Islet of Langerhans (tissue), 1 donor: Measurements from ENCODE around the gene NETO2.
"Not testable (repeated sequence)": the region's sequence is repeated elsewhere in the genome, so short reads cannot be mapped to it uniquely, and the experiment has no call there.

Experiments
- FAIRE-seq: peaks from one replicate; lab custom pipeline; 2011; peaks lifted over from hg19 to GRCh38; lab: Jason Lieb, UNC

The NETO2 gene

DNA sequence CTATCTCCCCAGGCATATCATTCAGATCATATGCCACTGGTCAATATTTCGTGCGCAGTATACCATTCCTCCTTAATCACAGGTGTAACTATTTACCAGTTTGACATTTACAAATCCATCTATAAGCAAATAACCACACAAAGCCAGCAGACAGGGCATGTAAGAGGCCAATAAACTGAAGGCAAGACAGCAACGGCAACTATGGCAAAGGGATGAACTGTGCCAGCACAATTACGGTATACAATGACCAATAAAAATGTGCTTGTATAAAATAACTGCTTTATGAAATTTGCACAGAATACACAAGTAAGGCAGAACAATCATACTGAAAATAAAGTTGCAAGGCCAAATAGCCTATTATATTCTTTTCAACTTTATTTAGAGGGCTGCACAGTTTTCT lies 9.2 kb downstream of the NETO2 start:
- no peak for FAIRE-seq

DNA sequence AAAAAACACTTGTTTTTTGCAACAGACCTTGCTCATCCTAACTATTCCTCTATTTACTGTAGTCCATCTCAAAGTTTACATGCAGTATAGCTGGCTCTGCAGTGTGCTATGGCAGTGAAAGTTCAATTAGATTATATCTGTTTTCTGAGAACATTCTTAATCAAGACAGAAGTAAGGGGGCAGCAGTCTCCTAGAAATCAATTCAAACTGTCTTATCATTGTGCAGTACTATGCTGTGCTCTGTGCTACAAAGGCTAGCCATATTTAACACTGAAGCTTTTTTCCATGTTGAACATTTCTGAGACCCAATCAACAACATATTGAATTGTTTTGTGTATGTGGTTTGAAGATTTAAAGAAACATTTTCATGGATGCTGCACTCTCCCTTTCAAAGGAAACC lies 11.4 kb downstream of the NETO2 start:
- no peak for FAIRE-seq

DNA sequence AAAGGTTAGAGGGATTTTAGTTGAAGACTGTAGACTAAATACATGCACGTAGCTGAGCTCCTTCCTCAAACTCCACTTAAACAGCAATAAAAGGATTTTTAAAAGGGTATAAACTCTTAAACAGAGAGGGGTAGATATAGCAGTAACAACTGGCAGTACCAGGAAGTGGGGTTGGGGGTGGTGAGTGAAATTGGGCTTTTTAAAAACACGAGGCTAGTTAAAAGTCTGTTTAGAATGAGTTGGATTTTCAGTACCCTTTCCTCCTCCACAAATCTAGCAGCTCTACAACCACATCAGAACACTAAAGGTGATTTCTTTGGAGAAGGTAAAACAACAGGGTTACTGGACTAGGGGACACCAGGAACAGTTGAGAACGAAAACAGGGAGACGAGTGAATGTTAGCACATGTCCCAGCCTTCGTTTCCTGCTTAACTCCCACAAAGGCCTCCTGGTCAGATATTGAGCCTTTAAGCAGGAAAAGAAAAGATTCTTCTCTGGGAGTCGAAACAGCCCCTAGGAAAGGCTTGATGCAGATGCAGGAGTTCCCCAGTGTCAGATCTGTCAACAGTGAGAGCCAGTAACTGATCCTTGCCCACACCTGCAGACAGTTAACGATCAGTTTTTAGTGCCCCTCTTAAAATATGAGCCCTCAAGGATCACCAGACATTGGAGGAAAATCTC lies 13.8 kb downstream of the NETO2 start:
- no peak for FAIRE-seq

DNA sequence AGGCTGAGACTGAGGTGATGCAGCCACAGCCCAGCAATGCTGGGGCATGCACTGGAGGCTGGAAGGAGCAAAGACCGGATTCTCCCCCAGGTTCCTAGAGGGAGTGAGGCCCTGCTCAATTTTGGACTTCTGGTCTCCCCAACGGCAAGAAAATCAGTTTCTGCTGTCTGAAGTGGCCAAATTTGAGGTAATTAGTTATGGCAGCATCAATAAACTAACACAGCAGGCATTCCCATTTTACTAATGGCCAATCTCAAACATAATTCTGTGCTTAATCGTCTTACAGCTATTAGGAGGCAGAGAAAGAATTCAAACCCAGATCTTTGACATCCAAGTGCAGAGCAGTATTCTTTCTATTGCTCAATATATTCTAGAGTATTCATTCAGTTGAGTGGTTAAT lies 16.2 kb downstream of the NETO2 start:
- FAIRE-seq = no peak

DNA sequence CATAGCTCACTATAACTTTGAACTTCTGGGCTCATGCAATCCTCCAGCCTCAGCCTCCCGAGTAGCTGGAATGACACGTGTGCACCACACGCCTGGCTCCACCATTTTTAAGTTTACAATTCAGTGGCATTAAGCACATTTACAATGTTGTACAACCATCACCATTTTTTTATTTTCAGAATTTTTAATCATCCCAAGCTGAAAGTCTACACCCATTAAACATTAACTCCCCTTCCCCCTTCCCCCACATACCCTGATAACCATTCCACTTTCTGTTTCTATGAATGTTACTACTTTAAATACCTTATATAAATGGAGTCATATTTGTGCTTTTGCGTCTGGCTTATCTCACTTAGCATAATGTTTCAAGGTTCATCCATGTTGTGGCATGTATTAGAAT lies 18.0 kb downstream of the NETO2 start:
- no peak for FAIRE-seq

DNA sequence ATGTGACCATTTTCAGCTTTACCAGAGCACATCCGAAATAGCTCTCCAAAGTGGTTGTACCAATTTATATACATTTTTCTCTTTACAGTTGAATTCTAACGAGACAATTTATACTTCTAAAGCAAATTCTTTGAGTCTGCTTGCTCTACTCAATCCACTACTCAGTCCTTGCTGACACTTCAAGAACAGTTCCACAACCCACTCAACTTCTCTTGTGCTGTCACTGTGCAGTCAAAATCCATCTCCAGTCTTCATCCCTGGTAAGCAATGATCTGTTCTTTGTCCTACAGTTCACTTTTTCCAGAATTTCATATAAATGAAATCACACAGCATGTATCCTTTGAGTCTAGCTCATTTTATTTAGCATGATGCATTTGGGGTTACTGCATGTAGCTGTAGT lies 30.6 kb downstream of the NETO2 start:
- FAIRE-seq = no peak

DNA sequence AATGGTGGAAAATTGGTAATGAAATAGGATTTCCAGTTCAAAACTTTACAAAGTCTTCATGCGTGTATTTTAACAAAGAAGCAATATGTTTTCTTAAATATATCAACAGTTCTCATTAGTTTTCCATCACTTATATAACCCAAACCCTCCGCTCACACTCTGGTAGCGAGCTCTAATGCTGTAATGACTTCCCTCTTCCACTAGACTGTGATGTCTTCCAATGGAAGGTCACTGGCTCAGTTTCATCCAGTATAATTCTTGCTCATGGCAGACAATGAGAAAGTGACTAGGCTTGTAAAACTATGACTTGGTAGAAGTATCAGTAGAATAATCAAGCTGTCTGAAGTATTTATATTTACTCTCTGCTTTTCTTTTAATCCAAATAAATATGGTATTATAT lies 32.8 kb downstream of the NETO2 start:
- FAIRE-seq = no peak

DNA sequence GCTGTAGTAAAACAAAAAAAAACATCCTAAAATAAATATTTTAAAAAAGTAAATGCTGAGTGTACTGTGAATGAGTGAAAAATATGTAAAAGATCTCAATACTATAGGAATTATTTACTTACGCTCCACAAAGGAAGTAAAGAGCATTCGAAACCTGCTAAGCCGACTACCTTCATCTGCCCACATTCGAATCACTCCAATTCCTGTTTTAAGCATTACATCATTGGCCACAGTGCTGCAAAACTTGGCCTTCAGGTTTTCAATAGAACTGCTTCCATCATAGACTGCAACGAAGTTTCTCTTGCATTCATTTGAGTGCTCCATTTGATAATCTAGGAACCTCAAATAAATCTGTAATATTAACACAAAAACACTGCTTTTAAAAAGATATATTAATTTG lies 34.4 kb downstream of the NETO2 start:
- no peak for FAIRE-seq

DNA sequence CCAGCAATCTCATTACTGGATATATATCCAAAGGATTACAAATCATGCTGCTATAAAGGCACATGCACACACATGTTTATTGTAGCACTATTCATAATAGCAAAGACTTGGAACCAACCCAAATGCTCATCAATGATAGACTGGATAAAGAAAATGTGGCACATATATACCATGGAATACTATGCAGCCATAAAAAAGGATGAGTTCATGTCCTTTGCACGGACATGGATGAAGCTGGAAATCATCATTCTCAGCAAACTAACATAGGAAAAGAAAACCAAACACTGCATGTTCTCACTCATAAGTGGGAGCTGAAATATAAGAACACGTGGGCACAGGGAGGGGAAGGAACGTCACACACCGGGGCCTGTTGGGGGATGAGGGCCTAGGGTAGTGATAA lies 40.8 kb downstream of the NETO2 start:
- FAIRE-seq = not testable (repeated sequence)

DNA sequence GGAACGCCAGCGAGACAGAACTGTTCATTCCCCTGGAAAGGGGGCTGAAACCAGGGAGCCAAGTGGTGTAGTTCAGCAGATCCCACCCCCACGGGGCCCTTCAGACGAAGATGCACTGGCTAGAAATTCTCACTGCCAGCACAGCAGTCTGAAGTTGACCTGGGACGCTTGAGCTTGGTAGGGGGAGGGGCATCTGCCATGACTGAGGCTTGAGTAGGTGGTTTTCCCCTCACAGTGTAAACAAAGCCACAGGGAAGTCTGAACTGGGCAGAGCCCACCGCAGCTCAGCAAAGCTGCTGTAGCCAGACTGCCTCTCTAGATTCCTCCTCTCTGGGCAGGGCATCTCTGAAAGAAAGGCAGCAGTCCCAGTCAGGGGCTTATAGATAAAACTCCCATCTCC lies 46.6 kb downstream of the NETO2 start:
- FAIRE-seq = not testable (repeated sequence)

DNA sequence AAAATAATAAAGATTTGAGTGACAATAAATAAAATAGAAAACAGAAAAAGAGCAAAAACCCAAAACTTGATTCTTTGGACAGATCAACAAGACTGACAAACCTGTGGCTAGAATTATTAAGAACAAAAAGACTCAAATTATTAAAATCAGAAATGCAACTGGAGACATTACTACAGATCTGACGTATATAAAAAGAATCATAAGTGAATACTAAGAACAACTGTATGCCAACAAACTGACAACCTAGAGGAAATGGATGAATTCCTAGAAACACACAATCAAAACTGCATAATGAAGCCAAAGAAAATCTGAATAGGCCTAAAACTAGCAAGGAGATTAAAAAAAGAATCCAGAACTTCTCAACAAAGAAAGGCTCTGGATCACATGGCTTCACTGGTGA lies 47.4 kb downstream of the NETO2 start:
- no peak for FAIRE-seq

DNA sequence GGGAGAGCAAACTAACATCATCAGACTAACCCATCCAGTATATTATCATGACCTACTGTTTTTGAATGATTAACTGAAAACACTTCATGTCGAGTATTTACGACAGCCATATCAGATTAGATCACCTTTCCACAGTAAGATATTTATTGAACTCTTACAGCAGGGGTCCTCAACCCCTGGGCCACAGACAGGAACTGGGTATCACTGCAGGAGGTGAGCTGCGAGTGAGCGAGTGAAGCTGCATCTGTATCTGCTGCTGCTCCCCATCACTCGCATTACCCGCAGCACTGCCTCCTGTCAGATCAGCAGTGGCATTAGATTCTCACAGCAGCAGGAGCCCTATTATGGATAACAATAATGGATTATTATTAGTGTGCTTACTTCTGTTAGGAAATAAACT lies 59.5 kb downstream of the NETO2 start:
- FAIRE-seq = no peak

DNA sequence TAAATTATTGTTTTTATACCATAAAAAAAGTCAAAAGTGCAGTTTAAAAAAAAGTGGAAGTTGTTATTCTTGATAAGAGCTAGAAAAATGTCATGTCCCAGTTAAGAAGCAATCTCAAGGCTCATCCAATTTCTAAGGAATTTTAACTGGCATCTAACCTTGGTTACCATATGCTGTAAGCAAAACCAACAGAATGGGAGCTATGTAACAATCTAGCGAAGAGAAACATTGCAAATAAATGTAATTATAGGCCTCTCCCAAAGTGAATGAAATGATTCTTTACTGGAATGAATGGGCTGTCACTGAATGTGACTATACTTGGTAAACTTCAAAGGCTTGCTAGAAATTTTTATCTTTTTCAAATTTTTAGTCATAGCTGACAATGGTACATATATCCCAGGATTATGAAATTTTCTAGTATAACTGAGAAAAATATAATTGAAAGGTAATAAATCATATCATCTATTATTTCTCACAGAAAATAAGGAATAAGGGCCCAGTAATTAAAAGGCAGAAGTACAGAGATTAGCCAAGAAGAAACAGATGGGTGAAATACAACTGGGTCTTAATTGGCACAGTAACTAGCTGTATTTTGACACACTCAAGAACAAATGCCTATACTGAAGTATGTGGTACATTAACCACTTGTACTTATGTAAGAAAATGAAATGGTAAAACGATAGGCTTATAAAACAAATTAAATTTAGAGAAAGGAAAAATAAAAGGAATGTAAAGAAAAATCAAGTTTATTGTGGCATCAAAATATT lies 61.5 kb downstream of the NETO2 start:
- no peak for FAIRE-seq

DNA sequence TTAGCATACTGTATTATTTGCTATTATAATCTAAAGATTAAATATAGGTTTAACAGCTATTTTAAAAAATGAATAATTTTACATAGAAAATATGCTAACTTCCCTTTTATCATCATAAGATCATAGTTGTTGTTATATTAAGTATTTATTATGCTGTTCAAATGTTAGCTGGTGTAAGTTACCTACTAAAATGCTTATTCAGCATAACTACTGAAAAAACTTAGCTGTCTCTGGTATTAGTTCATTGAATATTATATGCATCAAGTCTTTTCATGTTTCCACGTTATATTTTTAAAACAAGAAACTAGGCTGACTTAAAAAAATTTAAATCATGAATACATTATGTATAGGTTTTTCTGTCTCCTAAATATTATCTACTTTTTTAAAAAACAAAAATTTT lies 62.6 kb downstream of the NETO2 start:
- no peak for FAIRE-seq

DNA sequence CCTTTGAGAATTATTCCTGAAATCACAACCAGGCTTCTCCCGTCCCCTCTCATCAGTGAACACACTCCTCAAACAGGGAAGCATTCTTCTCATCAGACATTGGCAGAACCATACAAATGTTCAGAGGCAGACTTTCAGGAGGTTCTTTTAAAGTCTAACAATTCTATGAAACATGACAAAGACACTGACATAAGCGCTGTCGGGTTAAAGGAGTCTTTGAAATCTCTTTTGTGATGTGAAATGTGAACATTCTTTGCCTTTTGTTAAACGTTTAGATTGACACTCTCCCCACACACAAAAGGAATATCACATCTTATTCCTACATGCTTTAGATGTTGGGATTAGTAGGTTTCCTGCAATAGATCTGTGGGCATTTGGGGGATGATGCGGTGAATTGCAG lies 63.9 kb downstream of the NETO2 start:
- FAIRE-seq = no peak

DNA sequence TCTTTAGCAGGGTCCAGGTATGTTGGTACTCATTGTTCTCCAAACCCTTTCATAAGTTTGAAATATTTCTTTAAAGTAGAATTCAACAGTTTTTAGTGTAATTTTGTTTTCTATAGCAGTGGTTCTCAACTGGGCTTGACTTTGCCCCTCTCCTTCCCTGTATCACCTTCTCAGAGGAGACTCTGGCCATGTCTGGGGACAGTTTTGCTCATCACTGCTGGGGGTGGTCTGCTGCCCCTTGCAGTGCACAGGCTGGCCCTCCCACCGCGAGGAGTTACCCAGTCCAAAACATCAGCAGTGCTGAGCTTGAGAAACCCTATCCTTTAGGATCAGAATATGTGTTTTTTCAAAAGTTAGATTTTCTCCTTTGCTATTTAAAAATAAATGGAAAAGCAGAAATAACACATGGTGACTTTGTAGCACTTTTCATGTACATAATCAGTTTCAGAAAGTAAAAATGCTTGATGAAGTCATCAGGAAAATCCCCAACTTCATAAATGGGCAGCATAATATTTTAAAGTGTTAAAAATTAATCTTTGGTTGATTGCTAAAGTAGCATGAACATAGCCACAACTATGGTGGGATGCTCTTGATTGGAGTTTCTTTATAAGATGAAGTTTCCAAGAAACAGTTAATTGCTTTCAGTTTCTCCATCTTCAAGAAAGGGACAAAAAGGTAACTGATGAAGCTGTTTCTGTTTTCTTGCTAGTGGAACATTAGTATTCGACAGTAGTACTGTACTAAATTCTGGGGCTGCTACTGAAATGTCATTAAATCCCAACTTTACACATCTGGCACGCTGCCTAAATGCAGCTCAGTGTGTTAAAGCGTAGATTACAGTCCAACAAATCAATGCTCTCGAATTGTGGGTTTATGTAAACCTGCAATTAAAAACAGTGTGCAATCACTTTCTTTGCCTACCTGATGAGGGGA lies 70.3 kb downstream of the NETO2 start:
- no peak for FAIRE-seq

DNA sequence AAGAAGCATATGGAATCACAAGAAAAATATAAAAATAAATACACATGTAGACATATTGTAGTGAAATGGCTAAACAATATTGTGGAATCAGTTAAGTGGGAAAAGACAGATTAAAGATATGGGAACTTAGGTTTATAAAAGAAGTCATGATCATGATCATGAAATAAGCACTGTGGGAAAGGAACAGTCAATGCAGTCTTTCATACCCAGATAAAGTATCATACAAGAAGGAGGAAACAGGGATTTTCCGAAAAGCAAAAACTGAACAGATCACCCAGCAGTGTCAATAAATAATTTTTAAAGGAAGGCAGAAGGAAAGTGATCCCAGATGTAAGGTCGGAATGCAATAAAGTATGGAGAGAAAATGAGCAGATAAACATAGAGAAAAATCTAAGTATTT lies 71.6 kb downstream of the NETO2 start:
- FAIRE-seq = no peak

DNA sequence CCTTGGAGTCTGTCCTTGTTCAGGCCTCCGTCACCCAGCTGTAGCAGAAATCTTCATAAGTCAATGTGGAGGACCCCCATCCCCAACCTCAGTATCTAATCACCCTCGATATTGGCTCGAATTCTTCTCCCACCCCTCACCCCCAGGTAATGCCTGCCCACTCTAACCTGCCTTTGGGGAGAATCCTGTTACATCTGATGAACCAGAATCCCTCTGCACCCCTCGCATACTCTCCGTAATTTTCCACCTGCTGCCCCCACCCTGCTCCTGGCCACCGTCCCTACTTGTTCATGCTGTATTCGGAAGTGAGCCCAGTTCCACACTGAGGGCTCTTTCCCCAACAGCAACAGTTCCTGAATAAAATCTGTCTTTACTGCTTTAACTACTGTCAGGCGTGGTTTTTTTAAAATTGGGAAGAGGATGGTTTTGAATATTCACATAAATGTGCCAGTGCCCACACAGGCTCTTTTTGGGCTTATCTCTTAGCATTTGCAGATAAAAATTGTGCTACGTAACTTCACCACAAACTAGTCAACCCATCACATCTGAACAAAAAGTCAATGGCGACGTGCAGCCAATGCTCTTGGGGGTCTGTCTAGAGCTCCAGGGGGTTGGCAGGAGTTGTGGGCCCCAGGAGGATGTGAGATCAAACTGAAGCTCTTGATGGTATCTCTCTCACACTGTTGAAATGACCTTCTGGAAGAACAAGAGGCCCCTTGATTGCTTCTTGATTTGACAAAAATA lies 73.7 kb downstream of the NETO2 start:
- no peak for FAIRE-seq

DNA sequence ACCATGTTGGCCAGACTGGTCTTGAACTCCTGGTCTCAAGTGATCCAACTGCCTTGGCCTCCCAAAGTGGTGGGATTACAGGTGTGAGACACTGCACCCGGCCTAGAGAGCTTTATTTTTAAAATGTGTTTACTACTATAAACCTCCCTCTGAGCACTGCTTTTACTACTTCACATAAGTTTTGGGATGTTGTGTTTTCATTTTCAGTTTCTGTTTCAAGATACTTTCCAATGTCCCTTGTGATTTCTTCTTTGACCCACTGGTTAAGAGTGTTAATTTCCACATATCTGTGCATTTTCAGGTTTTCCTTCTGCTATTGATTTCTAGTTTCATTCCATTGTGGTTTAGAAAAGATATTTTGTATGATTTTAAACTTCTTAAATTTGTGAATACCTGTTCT lies 74.4 kb downstream of the NETO2 start:
- FAIRE-seq = no peak

DNA sequence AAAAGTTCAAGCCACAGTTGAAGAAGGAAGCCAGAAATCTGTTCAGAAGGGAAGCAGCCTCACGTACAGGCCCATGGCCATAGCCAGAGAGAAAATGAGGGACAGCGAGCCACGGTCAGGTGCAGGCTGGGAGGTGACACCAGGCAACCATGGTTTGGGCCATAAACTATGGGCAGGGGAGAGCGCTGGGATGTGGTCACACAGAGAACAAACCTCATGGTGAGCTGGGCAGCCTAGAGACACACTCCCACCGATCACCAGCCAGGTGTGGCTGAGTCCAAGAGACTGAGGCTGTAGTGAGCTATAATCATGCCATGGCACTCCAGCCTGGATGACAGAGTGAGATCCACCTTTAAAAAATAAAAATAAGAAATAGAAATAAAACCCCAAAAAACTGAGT lies 76.5 kb downstream of the NETO2 start:
- no peak for FAIRE-seq

DNA sequence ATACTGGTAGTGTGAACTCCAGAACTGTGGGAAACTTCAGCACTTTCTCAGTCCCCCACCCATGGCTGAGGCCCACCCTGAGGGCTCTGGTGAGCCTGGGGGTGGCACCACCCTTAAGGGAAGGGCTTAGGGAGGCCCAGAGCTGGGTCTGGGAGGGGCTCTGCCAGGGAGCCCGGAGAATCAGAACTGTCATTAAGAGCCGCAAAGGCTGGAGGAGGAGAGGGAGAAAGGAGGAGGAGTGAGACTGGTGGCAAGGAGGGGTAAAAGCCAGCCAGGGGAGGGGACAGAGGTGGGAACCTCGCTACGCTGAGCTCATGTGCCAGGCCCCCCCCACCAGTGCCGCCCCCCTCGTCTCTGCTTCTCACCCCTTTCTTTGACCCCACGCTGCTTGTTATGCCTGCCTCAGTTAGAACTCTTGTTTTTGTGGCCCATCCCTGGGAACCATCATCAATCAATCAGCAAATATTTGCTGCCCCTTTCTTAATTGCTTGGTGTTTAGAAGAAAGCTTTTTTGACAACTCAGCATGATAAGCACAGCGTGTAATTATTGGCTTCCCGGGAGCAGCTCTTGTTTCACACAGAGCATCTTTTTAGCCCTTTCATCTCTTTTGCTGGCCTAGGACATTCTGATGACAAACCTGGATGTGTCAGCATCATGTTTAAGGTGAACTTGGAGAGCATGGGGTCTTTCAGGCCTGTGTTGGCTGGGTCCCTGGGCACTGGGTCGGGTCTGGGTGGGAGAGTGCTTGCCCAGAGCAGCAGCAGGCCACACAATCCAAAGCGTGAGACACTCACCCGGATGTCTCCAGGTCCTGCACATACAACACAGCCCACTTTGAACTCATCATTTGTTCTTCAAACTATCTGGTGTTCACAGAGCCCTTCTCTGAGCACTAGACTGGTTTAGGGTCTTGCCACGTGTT lies 77.7 kb downstream of the NETO2 start:
- FAIRE-seq = no peak
